H9 (cell line): ENCODE data around the gene CPEB2. TPM values are rescaled to one million over a fixed set of nuclear protein-coding genes. Genes with fewer than 3 reads are reported as not detected.

Source experiments
- DNase-seq: peaks from one replicate; pipeline ENCODE4 v3.0.0-alpha.2; 2017
- H2AFZ ChIP-seq: one replicate; pipeline ENCODE4 v1.6.1; 2013; ENCODE audit warnings: mild to moderate bottlenecking, low read length, control low read depth, moderate library complexity
- H2AK5ac ChIP-seq: 2 replicates; pipeline ENCODE4 v1.6.1; 2013; ENCODE audit warnings: low read length, control low read depth, mixed read lengths; ENCODE audit not compliant: insufficient read length
- H2BK120ac ChIP-seq: one replicate; pipeline ENCODE4 v1.6.1; 2013; ENCODE audit warnings: low read depth, mild to moderate bottlenecking, low read length, control low read depth, inconsistent platforms; ENCODE audit not compliant: poor library complexity, severe bottlenecking
- H2BK12ac ChIP-seq: 2 replicates; pipeline ENCODE4 v1.6.1; 2013; ENCODE audit warnings: low read length, control low read depth, mixed read lengths, low read depth; ENCODE audit not compliant: insufficient read length
- H2BK15ac ChIP-seq: 2 replicates; pipeline ENCODE4 v1.6.1; 2013; ENCODE audit warnings: low read depth, low read length, control low read depth
- H2BK20ac ChIP-seq: one replicate; pipeline ENCODE4 v1.6.1; 2013; ENCODE audit warnings: low read depth, mild to moderate bottlenecking, low read length, control low read depth, inconsistent platforms; ENCODE audit not compliant: poor library complexity, severe bottlenecking
- H2BK5ac ChIP-seq: 2 replicates; pipeline ENCODE4 v1.6.1; 2013; ENCODE audit warnings: low read length, control low read depth, mixed read lengths; ENCODE audit not compliant: insufficient read length
- H3K14ac ChIP-seq: 2 replicates; pipeline ENCODE4 v1.6.1; 2013; ENCODE audit warnings: low read length, control low read depth; ENCODE audit not compliant: insufficient read depth
- H3K18ac ChIP-seq: 2 replicates; pipeline ENCODE4 v1.6.1; 2013; ENCODE audit warnings: low read depth, mild to moderate bottlenecking, mixed read lengths, low read length, control low read depth; ENCODE audit not compliant: insufficient read length
- H3K23ac ChIP-seq: 2 replicates; pipeline ENCODE4 v1.6.1; 2013; ENCODE audit warnings: low read length, control low read depth, mixed read lengths, low read depth; ENCODE audit not compliant: insufficient read length
- H3K23me2 ChIP-seq: 2 replicates; pipeline ENCODE4 v1.6.1; 2013; ENCODE audit warnings: low read depth, mild to moderate bottlenecking, mixed read lengths, low read length, control low read depth; ENCODE audit not compliant: insufficient read length, poor library complexity, severe bottlenecking
- H3K27ac ChIP-seq: 2 replicates; pipeline ENCODE4 v1.5.1; 2013; ENCODE audit warnings: low read length, control low read depth, mixed read lengths, low read depth; ENCODE audit not compliant: insufficient read length
- H3K27me3 ChIP-seq: 2 replicates; pipeline ENCODE4 v1.6.1; 2013; ENCODE audit warnings: low read length, control low read depth, inconsistent platforms; ENCODE audit not compliant: insufficient read depth
- H3K4ac ChIP-seq: 2 replicates; pipeline ENCODE4 v1.6.1; 2013; ENCODE audit warnings: low read depth, mild to moderate bottlenecking, control low read depth, inconsistent platforms, low read length, moderate library complexity
- H3K4me1 ChIP-seq: 2 replicates; pipeline ENCODE4 v1.6.1; 2013; ENCODE audit warnings: low read length, control low read depth, inconsistent platforms; ENCODE audit not compliant: insufficient read depth
- H3K4me2 ChIP-seq: 2 replicates; pipeline ENCODE4 v1.6.1; 2013; ENCODE audit warnings: low read length, control low read depth, mixed read lengths; ENCODE audit not compliant: insufficient read length, insufficient read depth
- H3K56ac ChIP-seq: 2 replicates; pipeline ENCODE4 v1.6.1; 2013; ENCODE audit warnings: low read depth, mild to moderate bottlenecking, mixed read lengths, low read length, control low read depth; ENCODE audit not compliant: insufficient read length
- H3K79me1 ChIP-seq: 2 replicates; pipeline ENCODE4 v1.6.1; 2013; ENCODE audit warnings: low read depth, mild to moderate bottlenecking, moderate library complexity, low read length, control low read depth, inconsistent platforms; ENCODE audit not compliant: insufficient read depth, poor library complexity, severe bottlenecking
- H3K79me2 ChIP-seq: 2 replicates; pipeline ENCODE4 v1.6.1; 2013; ENCODE audit warnings: low read length, control low read depth, inconsistent platforms; ENCODE audit not compliant: insufficient read depth
- H3K9ac ChIP-seq: 2 replicates; pipeline ENCODE4 v1.6.1; 2013; ENCODE audit warnings: low read length, control low read depth, mixed read lengths; ENCODE audit not compliant: insufficient read length; ENCODE audit errors: extremely low read depth
- H3K9me3 ChIP-seq: one replicate; pipeline ENCODE4 v1.6.1; 2013; ENCODE audit warnings: low read depth, low read length, inconsistent platforms; ENCODE audit not compliant: control insufficient read depth
- H3T11ph ChIP-seq: one replicate; pipeline ENCODE4 v1.6.1; 2013; ENCODE audit warnings: mild to moderate bottlenecking, low read length, control low read depth, inconsistent platforms
- H4K20me1 ChIP-seq: one replicate; pipeline ENCODE4 v1.6.1; 2013; ENCODE audit not compliant: control insufficient read depth, insufficient read length, insufficient read depth
- H4K5ac ChIP-seq: 2 replicates; pipeline ENCODE4 v1.6.1; 2013; ENCODE audit warnings: low read depth, mild to moderate bottlenecking, mixed read lengths, low read length, control low read depth; ENCODE audit not compliant: insufficient read length
- H4K8ac ChIP-seq: replicated peaks from 2 replicates; pipeline ENCODE4 v1.6.1; 2013; ENCODE audit warnings: low read length, control low read depth, mixed read lengths, low read depth; ENCODE audit not compliant: insufficient read length
- H4K91ac ChIP-seq: 2 replicates; pipeline ENCODE4 v1.6.1; 2013; ENCODE audit warnings: low read depth, mild to moderate bottlenecking, moderate library complexity, mixed read lengths, low read length, control low read depth; ENCODE audit not compliant: insufficient read length
- H3K27ac Mint-ChIP-seq, 3 experiments: 2 replicates in 2 of 3; 3 replicates in 1 of 3; pipeline ENCODE4 v1.8.0; 2020 to 2021; ENCODE audit warnings: mixed read lengths in 3 of 3, mild to moderate bottlenecking in 1 of 3, moderate library complexity in 1 of 3
- H3K27me3 Mint-ChIP-seq: 2 replicates; pipeline ENCODE4 v1.8.0; 2021; ENCODE audit warnings: low read depth, mild to moderate bottlenecking, moderate library complexity, mixed read lengths
- H3K36me3 Mint-ChIP-seq, 3 experiments: 2 replicates in 2 of 3; 3 replicates in 1 of 3; pipeline ENCODE4 v1.8.0; 2020 to 2021; ENCODE audit warnings: low read depth in 3 of 3, mixed read lengths in 3 of 3; ENCODE audit not compliant: insufficient read depth in 1 of 3
- H3K4me1 Mint-ChIP-seq, 2 experiments: 2 replicates each; pipeline ENCODE4 v1.8.0; 2020; ENCODE audit warnings: mixed read lengths in 2 of 2
- H3K4me3 Mint-ChIP-seq, 2 experiments: 2 replicates in 1 of 2; 3 replicates in 1 of 2; pipeline ENCODE4 v1.8.0; 2020 to 2021; ENCODE audit warnings: mild to moderate bottlenecking in 2 of 2, mixed read lengths in 2 of 2, moderate library complexity in 1 of 2
- H3K9me3 Mint-ChIP-seq, 2 experiments: 2 replicates in 1 of 2; 3 replicates in 1 of 2; pipeline ENCODE4 v1.8.0; 2020; ENCODE audit warnings: mild to moderate bottlenecking in 2 of 2, mixed read lengths in 2 of 2, moderate library complexity in 1 of 2
- CTCF ChIP-seq: fragments of 200-600 bp; sonication (generic); conservative IDR thresholded peaks from 3 replicates; pipeline ENCODE4 v1.8.0; 2021; ENCODE audit warnings: antibody characterized with exemption, mild to moderate bottlenecking
- WGBS: extraction: QIAGEN DNeasy Blood & Tissue Kit; methylation state at CpG from one replicate; pipeline ENCODE4 v1.1.7; 2013; ENCODE audit warnings: missing lambda C conversion rate, low lambda C conversion rate, mixed read lengths; ENCODE audit not compliant: insufficient read length; ENCODE audit errors: extremely low coverage; 5-methylcytosine and 5-hydroxymethylcytosine counted together
- total RNA-seq: library from RNA; stranded (reverse); gene quantifications from 2 replicates; pipeline ENCODE4 v1.2.1, GENCODE V29; 2021

Gene CPEB2
- total RNA-seq, 1 experiment from 2014 or later: 1.8 TPM

GRCh38 chr4:15065516-15065915 is 63.2 kb downstream of the CPEB2 start:
- no peaks in the 10 kb centered on the region for H3K27me3 ChIP-seq
- H3K18ac ChIP-seq: no peak overlapping the region
- no peaks in the 10 kb centered on the region for H3K4me1 Mint-ChIP-seq
- no peak overlapping the region for H3K27ac ChIP-seq
- H2BK12ac ChIP-seq: no peak overlapping the region
- H4K8ac ChIP-seq: no peak overlapping the region
- no CpG with 5 or more reads among the region's 5 CpGs for WGBS
- H3K27ac Mint-ChIP-seq: no peak overlapping the region
- H3T11ph ChIP-seq: no peak overlapping the region
- H2BK5ac ChIP-seq: no peak overlapping the region
- no peak for TF ChIP-seq CTCF
- no peak overlapping the region for H3K56ac ChIP-seq
- no peak overlapping the region for H3K4me2 ChIP-seq
- H3K4me3 Mint-ChIP-seq: no peak overlapping the region
- H3K9me3 ChIP-seq: no peaks in the 10 kb centered on the region
- no peak overlapping the region for H4K5ac ChIP-seq
- H3K79me1 ChIP-seq: no peaks in the 10 kb centered on the region
- DNase-seq: no peak
- H4K91ac ChIP-seq: no peak overlapping the region
- H2AFZ ChIP-seq: no peak overlapping the region
- no peaks in the 10 kb centered on the region for H3K27me3 Mint-ChIP-seq
- H3K4ac ChIP-seq: no peak overlapping the region
- no peaks in the 10 kb centered on the region; the same call in 1 of the 2 replicates for H3K79me2 ChIP-seq
- no peaks in the 10 kb centered on the region for H3K23me2 ChIP-seq
- no peaks in the 10 kb centered on the region for H4K20me1 ChIP-seq
- H3K23ac ChIP-seq: no peak overlapping the region
- H3K9me3 Mint-ChIP-seq: no peaks in the 10 kb centered on the region
- H3K4me1 ChIP-seq: no peaks in the 10 kb centered on the region
- H3K9ac ChIP-seq: no peak overlapping the region
- no peaks in the 10 kb centered on the region for H3K36me3 Mint-ChIP-seq
- no peak overlapping the region for H2BK120ac ChIP-seq
- no peak overlapping the region for H3K14ac ChIP-seq
- no peak overlapping the region for H2BK15ac ChIP-seq
- no peak overlapping the region for H2AK5ac ChIP-seq
- no peak overlapping the region for H2BK20ac ChIP-seq
